Endodermal cell (in vitro differentiated cells): ENCODE results near the gene NUP188. TPM values are rescaled to one million over a fixed set of nuclear protein-coding genes. Genes with fewer than 3 reads are reported as not detected.

Experiments
- DNase-seq: peaks from one replicate; pipeline ENCODE4 v3.0.0-alpha.2; 2017
- H3K27ac ChIP-seq: 2 replicates; pipeline ENCODE4 v1.5.1; 2013; ENCODE audit warnings: mild to moderate bottlenecking, low read depth, low read length, moderate library complexity
- H3K27me3 ChIP-seq: 2 replicates; pipeline ENCODE4 v1.6.1; 2013; ENCODE audit warnings: mild to moderate bottlenecking, low read length, moderate library complexity; ENCODE audit not compliant: insufficient read depth, control insufficient read depth, poor library complexity, severe bottlenecking
- H3K36me3 ChIP-seq: 2 replicates; pipeline ENCODE4 v1.7.0; 2013; ENCODE audit warnings: mild to moderate bottlenecking, low read length, moderate library complexity; ENCODE audit not compliant: control insufficient read depth, insufficient read depth
- H3K4me1 ChIP-seq: one replicate; pipeline ENCODE4 v1.7.0; 2013; ENCODE audit warnings: low read length; ENCODE audit not compliant: control insufficient read depth, insufficient read depth
- H3K4me3 ChIP-seq: 2 replicates; pipeline ENCODE4 v1.5.1; 2013; ENCODE audit warnings: mild to moderate bottlenecking, low read length, moderate library complexity
- H3K9ac ChIP-seq: 2 replicates; pipeline ENCODE4 v1.6.1; 2013; ENCODE audit warnings: mild to moderate bottlenecking, low read length, moderate library complexity; ENCODE audit not compliant: poor library complexity, severe bottlenecking; ENCODE audit errors: extremely low read depth
- H3K9me3 ChIP-seq: 2 replicates; pipeline ENCODE4 v1.6.1; 2013; ENCODE audit warnings: mild to moderate bottlenecking, low read length, moderate library complexity; ENCODE audit not compliant: control insufficient read depth
- H3K27ac Mint-ChIP-seq: 2 replicates; pipeline ENCODE4 v1.8.0; 2020; ENCODE audit warnings: mixed read lengths
- H3K27me3 Mint-ChIP-seq: 2 replicates; pipeline ENCODE4 v1.8.0; 2021; ENCODE audit warnings: mild to moderate bottlenecking, mixed read lengths; ENCODE audit not compliant: insufficient read depth
- H3K36me3 Mint-ChIP-seq: 2 replicates; pipeline ENCODE4 v1.8.0; 2020; ENCODE audit warnings: low read depth, mixed read lengths
- H3K4me1 Mint-ChIP-seq: 2 replicates; pipeline ENCODE4 v1.8.0; 2020; ENCODE audit warnings: mixed read lengths
- H3K4me3 Mint-ChIP-seq: 2 replicates; pipeline ENCODE4 v1.8.0; 2020; ENCODE audit warnings: mild to moderate bottlenecking, moderate library complexity, mixed read lengths
- H3K9me3 Mint-ChIP-seq: 2 replicates; pipeline ENCODE4 v1.8.0; 2020; ENCODE audit warnings: mild to moderate bottlenecking, mixed read lengths
- CTCF ChIP-seq: fragments of 200-600 bp; sonication (generic); conservative IDR thresholded peaks from 2 replicates; pipeline ENCODE4 v1.5.0; 2021; ENCODE audit warnings: antibody characterized with exemption, mild to moderate bottlenecking
- WGBS, 2 experiments: methylation state at CpG; one replicate each; pipeline versions ENCODE4 v1.1.5 to v1.1.7; 2013; ENCODE audit warnings: missing lambda C conversion rate in 2 of 2, mixed read lengths in 1 of 2; ENCODE audit not compliant: insufficient coverage in 1 of 2, insufficient read length in 1 of 2; 5-methylcytosine and 5-hydroxymethylcytosine counted together
- total RNA-seq, 2 donors: library from RNA; stranded (reverse); fragmentation: NEBNext Ultra II Directional in 1 of 2; extraction: Animal tissue kit (Norgen Biotek cat#: 25700) in 1 of 2; gene quantifications; 2 replicates in 1 of 2; 3 replicates in 1 of 2; pipeline ENCODE4 v1.2.1, GENCODE V29; 2021

Gene NUP188
- total RNA-seq, 2 donors from 2014 or later: 89.8 to 94.8 TPM

GRCh38 chr9:128903871-128904620 is 43.5 kb upstream of the NUP188 start:
- no peak overlapping the region for H3K9ac ChIP-seq

GRCh38 chr9:128905964-128906363 is 41.5 kb upstream of the NUP188 start:
- Histone ChIP-seq H3K36me3 (peaks cover 48% of the 10 kb centered on the region), H3K27ac (no peak overlapping the region), H3K9ac (no peak overlapping the region), H3K27me3 (no peaks in the 10 kb centered on the region), H3K4me1 (peaks cover 4% of the 10 kb centered on the region), H3K4me3 (no peak overlapping the region), H3K9me3 (no peaks in the 10 kb centered on the region)
- TF ChIP-seq CTCF: no peak
- no peak overlapping the region for H3K27ac Mint-ChIP-seq
- no peaks in the 10 kb centered on the region for H3K9me3 Mint-ChIP-seq
- no peaks in the 10 kb centered on the region for H3K27me3 Mint-ChIP-seq
- no peak for DNase-seq
- H3K4me1 Mint-ChIP-seq: peaks cover 3% of the 10 kb centered on the region
- 95 to 96% methylated on average over 4 to 6 of the region's 7 CpGs for WGBS, 2 experiments
- H3K36me3 Mint-ChIP-seq: peaks cover 32% of the 10 kb centered on the region
- no peak overlapping the region for H3K4me3 Mint-ChIP-seq

More at GRCh38 chr9:128903871-128904620, 43.5 kb upstream of the NUP188 start:
- H3K27me3 Mint-ChIP-seq: no peaks in the 10 kb centered on the region
- no peak overlapping the region for H3K4me3 ChIP-seq
- WGBS, 2 experiments: 97 to 99% methylated on average over 10 of the region's 10 CpGs
- no peak overlapping the region for H3K4me3 Mint-ChIP-seq
- no peaks in the 10 kb centered on the region for H3K27me3 ChIP-seq
- H3K9me3 Mint-ChIP-seq: no peaks in the 10 kb centered on the region
- no peak for DNase-seq
- H3K4me1 ChIP-seq: no peaks in the 10 kb centered on the region
- no peak overlapping the region for H3K27ac Mint-ChIP-seq
- H3K4me1 Mint-ChIP-seq: no peaks in the 10 kb centered on the region
- no peak for TF ChIP-seq CTCF
- no peak overlapping the region for H3K27ac ChIP-seq
- no peaks in the 10 kb centered on the region for H3K9me3 ChIP-seq
- H3K36me3 ChIP-seq: peaks cover 36% of the 10 kb centered on the region
- H3K36me3 Mint-ChIP-seq: peaks cover 28% of the 10 kb centered on the region

- Mint-ChIP-seq H3K36me3 (peaks cover 32% of the 10 kb centered on the region), H3K27me3 (no peaks in the 10 kb centered on the region), H3K9me3 (no peaks in the 10 kb centered on the region), H3K4me1 (peaks cover 10% of the 10 kb centered on the region), H3K27ac (peak overlapping the region; percentile 71), H3K4me3 (no peak overlapping the region)
- Histone ChIP-seq H3K27me3 (no peaks in the 10 kb centered on the region), H3K9ac (no peak overlapping the region), H3K27ac (no peak overlapping the region), H3K36me3 (peaks cover 52% of the 10 kb centered on the region), H3K4me1 (peaks cover 12% of the 10 kb centered on the region), H3K4me3 (no peak overlapping the region), H3K9me3 (no peaks in the 10 kb centered on the region)
- TF ChIP-seq CTCF: no peak
- no peak for DNase-seq
- 86 to 89% methylated on average over 1 to 2 of the region's 2 CpGs for WGBS, 2 experiments
Observed at GRCh38 chr9:128906741-128907140, 40.8 kb upstream of the NUP188 start.
